ENCODE results near the gene MRPL37. TPM values are rescaled to one million over a fixed set of nuclear protein-coding genes. Genes with fewer than 3 reads are reported as not detected.
"Not testable (repeated sequence)": the region's sequence is repeated elsewhere in the genome, so short reads cannot be mapped to it uniquely, and the experiment has no call there.

The MRPL37 gene
- total and polyA plus RNA-seq, 8 donors: 24.8 to 111 (median 50.9) TPM

DNA sequence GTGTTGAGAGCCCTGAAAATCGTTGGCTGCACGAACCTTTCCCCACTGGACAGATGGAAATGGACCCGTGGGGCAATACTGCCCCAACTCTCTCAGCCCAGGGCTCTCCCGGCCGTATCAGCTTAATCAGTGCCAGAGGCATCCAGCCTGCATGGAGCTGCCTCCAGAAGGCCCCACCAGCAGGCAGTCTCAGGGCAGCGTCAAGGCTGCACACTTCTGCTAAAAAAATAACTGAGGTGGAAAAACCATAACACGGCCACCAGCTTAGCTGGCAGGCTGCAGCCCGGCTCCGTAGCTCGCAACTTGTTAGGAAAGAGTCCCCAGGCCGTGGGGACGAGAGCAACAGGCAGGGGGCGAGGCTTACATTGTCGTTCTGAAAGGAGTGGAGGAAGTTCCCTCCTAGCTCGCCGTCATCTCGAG lies 27.9 kb downstream of the MRPL37 start:
- H3K9me3 ChIP-seq: no peaks in the 10 kb centered on the region
- H3K27ac ChIP-seq: peak overlapping the region in 2 of 5 donors; percentile 4 to 21
- H3K27me3 ChIP-seq: no peaks in the 10 kb centered on the region
- peaks cover 0 to 31% (median 19%) of the 10 kb centered on the region in 4 donors for H3K4me1 ChIP-seq
- TF ChIP-seq, protein P1, sequence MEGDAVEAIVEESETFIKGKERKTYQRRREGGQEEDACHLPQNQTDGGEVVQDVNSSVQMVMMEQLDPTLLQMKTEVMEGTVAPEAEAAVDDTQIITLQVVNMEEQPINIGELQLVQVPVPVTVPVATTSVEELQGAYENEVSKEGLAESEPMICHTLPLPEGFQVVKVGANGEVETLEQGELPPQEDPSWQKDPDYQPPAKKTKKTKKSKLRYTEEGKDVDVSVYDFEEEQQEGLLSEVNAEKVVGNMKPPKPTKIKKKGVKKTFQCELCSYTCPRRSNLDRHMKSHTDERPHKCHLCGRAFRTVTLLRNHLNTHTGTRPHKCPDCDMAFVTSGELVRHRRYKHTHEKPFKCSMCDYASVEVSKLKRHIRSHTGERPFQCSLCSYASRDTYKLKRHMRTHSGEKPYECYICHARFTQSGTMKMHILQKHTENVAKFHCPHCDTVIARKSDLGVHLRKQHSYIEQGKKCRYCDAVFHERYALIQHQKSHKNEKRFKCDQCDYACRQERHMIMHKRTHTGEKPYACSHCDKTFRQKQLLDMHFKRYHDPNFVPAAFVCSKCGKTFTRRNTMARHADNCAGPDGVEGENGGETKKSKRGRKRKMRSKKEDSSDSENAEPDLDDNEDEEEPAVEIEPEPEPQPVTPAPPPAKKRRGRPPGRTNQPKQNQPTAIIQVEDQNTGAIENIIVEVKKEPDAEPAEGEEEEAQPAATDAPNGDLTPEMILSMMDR (IDR thresholded peaks at IDR 0.05): no peak
- TF ChIP-seq EP300 (IDR thresholded peaks at IDR 0.05) (no peak), POLR2A (IDR thresholded peaks at IDR 0.05) (no peak), POLR2AphosphoS5 (IDR thresholded peaks at IDR 0.05) (no peak)
- H3K36me3 ChIP-seq: peaks cover 14 to 67% (median 61%) of the 10 kb centered on the region in 4 donors
- H3K4me3 ChIP-seq: no peak overlapping the region
- 60 to 76% (median 71%) methylated on average over 17 of the region's 17 CpGs for WGBS, 5 donors
- intact Hi-C loops (cut with DNase I; ENCODE audit: low total_unique reads): no loop called here
- DNase-seq: no peak

DNA sequence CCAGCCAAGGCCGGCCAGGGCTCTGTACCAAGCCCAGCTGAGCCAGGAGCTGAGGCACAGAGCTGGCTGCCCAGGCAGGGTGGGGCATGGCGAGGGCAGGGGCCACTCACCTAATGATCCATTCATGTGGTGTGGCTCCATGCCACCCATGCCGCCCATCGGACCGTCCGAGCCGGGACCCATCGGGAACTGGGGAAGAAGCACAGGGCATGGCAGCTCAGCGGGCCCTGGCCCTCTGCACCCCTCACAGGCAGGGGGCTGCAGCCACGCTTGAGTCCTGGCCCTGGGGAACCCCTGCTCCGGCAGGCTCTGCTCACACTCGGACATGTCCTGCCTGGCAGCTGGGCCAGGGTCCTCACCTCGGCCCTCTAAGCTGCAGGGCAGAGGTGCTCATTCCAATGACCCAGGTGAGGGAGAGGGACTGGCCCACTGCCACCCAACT lies 28.7 kb downstream of the MRPL37 start:
- H3K4me1 ChIP-seq: peaks cover 0 to 31% (median 19%) of the 10 kb centered on the region in 4 donors
- H3K9me3 ChIP-seq: no peaks in the 10 kb centered on the region
- intact Hi-C loops (cut with DNase I; ENCODE audit: low total_unique reads): no loop called here
- H3K36me3 ChIP-seq: peaks cover 14 to 67% (median 56%) of the 10 kb centered on the region in 4 donors
- H3K4me3 ChIP-seq: no peak overlapping the region
- no peaks in the 10 kb centered on the region for H3K27me3 ChIP-seq
- no peak for TF ChIP-seq POLR2A (IDR thresholded peaks at IDR 0.05)
- H3K27ac ChIP-seq: peak overlapping the region in 2 of 5 donors; percentile 2 to 38
- no peak for DNase-seq
- WGBS, 5 donors: 80 to 96% (median 88%) methylated on average over 1 to 13 of the region's 13 CpGs

DNA sequence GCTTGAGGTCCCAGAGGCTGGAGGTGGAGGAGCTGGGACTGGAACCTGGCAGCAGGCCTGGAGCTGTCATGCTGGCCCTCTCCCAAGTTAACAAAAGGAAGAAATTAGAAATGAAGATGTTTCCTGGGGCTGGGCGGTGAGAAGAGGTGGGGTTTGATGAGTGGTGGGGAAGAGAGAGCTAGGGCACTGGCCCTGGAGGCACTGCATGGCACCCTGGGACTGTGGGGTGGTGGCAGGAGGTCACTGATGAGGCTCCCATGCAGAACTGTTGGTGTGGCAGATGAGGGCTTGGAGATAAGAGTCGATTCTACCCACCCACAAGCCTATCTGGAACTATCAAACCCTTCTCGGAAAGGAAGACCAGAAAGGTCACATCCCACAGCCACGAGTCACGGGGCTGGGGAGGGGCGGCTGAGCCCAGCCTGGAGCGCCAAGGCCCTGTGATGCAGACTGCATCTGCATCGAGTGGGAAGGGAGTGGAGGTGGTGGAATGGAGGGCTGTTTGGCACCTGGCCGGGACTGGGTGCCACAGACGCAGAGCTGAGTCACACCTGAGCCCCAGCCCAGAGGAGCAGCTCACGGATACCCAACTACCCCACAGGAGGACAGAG lies 29.4 kb downstream of the MRPL37 start:
- Histone ChIP-seq H3K9me3 (no peaks in the 10 kb centered on the region), H3K27me3 (no peaks in the 10 kb centered on the region), H3K4me3 (no peak overlapping the region), H3K36me3 (peaks cover 14 to 63% (median 52%) of the 10 kb centered on the region in 4 donors), H3K4me1 (peaks cover 0 to 31% (median 19%) of the 10 kb centered on the region in 4 donors), H3K27ac (peak overlapping the region in 2 of 5 donors; percentile 2 to 38)
- intact Hi-C loops (cut with DNase I; ENCODE audit: low total_unique reads): no loop called here
- DNase-seq: no peak
- no peak for TF ChIP-seq POLR2A (IDR thresholded peaks at IDR 0.05)
- TF ChIP-seq POLR2AphosphoS5 (IDR thresholded peaks at IDR 0.05): peak in 1 of 3 donors; percentile 11
- TF ChIP-seq, protein P1 (IDR thresholded peaks at IDR 0.05): no peak
- TF ChIP-seq EP300 (IDR thresholded peaks at IDR 0.05): no peak
- WGBS, 5 donors: 48 to 53% (median 51%) methylated on average over 11 of the region's 11 CpGs

DNA sequence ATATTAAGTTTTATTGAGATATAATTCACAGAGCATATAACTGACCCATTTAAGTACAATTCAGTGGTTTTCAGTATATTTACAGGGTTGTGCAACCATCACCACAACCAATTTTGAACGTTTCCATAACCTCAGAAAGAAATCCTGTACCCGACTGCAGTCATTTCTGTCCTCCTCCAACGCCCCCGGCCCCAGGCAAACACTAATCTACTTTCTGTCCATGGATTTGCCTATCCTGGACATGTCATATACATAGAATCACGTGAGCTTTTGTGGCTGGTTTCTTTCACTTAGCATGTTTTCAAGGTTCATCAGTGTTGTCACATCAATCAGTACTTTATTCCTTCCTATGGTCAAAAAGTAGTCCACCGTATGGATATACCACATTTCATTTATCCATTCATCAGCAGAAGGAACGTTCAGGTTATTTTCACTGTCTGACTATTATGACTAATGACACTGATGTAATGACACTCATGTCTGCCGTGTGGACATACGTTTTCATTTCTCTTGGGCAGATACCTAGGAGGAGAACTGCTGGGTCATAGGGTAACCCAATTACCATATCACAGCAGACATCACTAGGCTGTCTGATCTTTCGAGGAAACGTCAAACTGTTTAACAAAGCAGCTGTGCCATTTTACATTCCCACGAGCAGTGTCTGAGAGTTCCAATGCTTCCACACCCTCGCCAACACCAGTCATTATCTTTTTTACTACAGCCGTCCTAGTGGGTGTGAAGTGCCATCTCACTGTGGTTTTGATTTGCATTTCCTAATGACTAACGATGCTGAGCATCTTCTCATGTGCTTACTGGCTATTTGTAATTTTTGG lies 30.8 kb downstream of the MRPL37 start:
- Histone ChIP-seq H3K9me3 (no peaks in the 10 kb centered on the region), H3K4me3 (no peak overlapping the region), H3K27ac (peak overlapping the region in 1 of 5 donors; percentile 29), H3K4me1 (peaks cover 0 to 31% (median 19%) of the 10 kb centered on the region in 4 donors), H3K36me3 (peaks cover 10 to 57% (median 50%) of the 10 kb centered on the region in 4 donors), H3K27me3 (no peaks in the 10 kb centered on the region)
- TF ChIP-seq POLR2A (IDR thresholded peaks at IDR 0.05) (no peak), EP300 (IDR thresholded peaks at IDR 0.05) (no peak), POLR2AphosphoS5 (IDR thresholded peaks at IDR 0.05) (no peak)
- TF ChIP-seq, protein P1 (IDR thresholded peaks at IDR 0.05): no peak
- no peak for DNase-seq
- intact Hi-C loops (cut with DNase I; ENCODE audit: low total_unique reads): no loop called here
- 67 to 79% (median 77%) methylated on average over 15 of the region's 15 CpGs for WGBS, 5 donors

DNA sequence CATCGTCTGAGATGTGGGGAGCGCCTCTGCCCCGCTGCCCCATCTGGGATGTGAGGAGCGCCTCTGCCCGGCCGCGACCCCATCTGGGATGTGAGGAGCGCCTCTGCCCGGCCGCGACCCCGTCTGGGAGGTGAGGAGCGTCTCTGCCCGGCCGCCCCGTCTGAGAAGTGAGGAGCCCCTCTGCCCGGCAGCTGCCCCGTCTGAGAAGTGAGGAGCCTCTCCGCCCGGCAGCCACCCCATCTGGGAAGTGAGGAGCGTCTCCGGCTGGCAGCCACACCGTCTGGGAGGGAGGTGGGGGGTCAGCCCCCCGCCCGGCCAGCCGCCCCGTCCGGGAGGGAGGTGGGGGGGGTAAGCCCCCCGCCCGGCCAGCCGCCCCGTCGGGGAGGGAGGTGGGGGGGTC lies 33.2 kb downstream of the MRPL37 start:
- DNase-seq; H3K9me3 ChIP-seq; intact Hi-C loops (cut with DNase I; ENCODE audit: low total_unique reads); H3K27me3 ChIP-seq; H3K4me3 ChIP-seq; H3K27ac ChIP-seq: not testable (repeated sequence)
- peaks cover 17 to 61% (median 56%) of the 10 kb centered on the region in 4 donors for H3K36me3 ChIP-seq
- WGBS, 5 donors: 90 to 100% (median 97%) methylated on average over 11 to 32 of the region's 33 CpGs
- peaks cover 0 to 19% (median 13%) of the 10 kb centered on the region in 4 donors for H3K4me1 ChIP-seq
